ENCODE measurements around the gene ALDH1A1.

Gene ALDH1A1

GRCh38 chr9:72880821-72881220 lies 72.0 kb downstream of the ALDH1A1 start:
- no peak for TF ChIP-seq CTCF (conservative IDR thresholded peaks at IDR 0.05; ENCODE audit: low read depth, low read length)
- no peaks in the 10 kb centered on the region for H3K27me3 ChIP-seq (ENCODE audit: insufficient read depth, low read depth)
- no peak overlapping the region for H3K4me3 ChIP-seq (IDR thresholded peaks at IDR 0.05; ENCODE audit: insufficient read depth, low read depth, low read length)
- no peak overlapping the region for H3K4me2 ChIP-seq
- no peaks in the 10 kb centered on the region for H3K36me3 ChIP-seq (ENCODE audit: insufficient read depth)
- no peak overlapping the region for H3K27ac ChIP-seq
- no peaks in the 10 kb centered on the region for H4K20me1 ChIP-seq (ENCODE audit: insufficient read depth)
- no peaks in the 10 kb centered on the region for H3K79me2 ChIP-seq (ENCODE audit: insufficient read depth, low read depth)
- no peak overlapping the region for H3K9ac ChIP-seq
- H3K4me1 ChIP-seq (ENCODE audit: low read depth, poor library complexity, severe bottlenecking), result no peaks in the 10 kb centered on the region
- H2AFZ ChIP-seq (ENCODE audit: low read depth), result no peak overlapping the region

GRCh38 chr9:72875221-72875620 lies 77.6 kb downstream of the ALDH1A1 start:
- no peak overlapping the region for H3K27ac ChIP-seq
- H3K36me3 ChIP-seq (ENCODE audit: insufficient read depth), result no peaks in the 10 kb centered on the region
- no peaks in the 10 kb centered on the region for H4K20me1 ChIP-seq (ENCODE audit: insufficient read depth)
- peaks cover 10% of the 10 kb centered on the region for H3K4me1 ChIP-seq (ENCODE audit: low read depth, poor library complexity, severe bottlenecking)
- H3K9ac ChIP-seq, result no peak overlapping the region
- no peak overlapping the region for H3K4me3 ChIP-seq (IDR thresholded peaks at IDR 0.05; ENCODE audit: insufficient read depth, low read depth, low read length)
- no peaks in the 10 kb centered on the region for H3K27me3 ChIP-seq (ENCODE audit: insufficient read depth, low read depth)
- no peaks in the 10 kb centered on the region for H3K79me2 ChIP-seq (ENCODE audit: insufficient read depth, low read depth)
- H2AFZ ChIP-seq (ENCODE audit: low read depth), result no peak overlapping the region
- no peak for TF ChIP-seq CTCF (conservative IDR thresholded peaks at IDR 0.05; ENCODE audit: low read depth, low read length)
- H3K4me2 ChIP-seq, result no peak overlapping the region

GRCh38 chr9:72874344-72874743 lies 78.5 kb downstream of the ALDH1A1 start:
- no peak for TF ChIP-seq CTCF (conservative IDR thresholded peaks at IDR 0.05; ENCODE audit: low read depth, low read length)
- no peak overlapping the region for H3K27ac ChIP-seq
- no peak overlapping the region for H2AFZ ChIP-seq (ENCODE audit: low read depth)
- H3K4me1 ChIP-seq (ENCODE audit: low read depth, poor library complexity, severe bottlenecking), result peaks cover 10% of the 10 kb centered on the region
- no peaks in the 10 kb centered on the region for H3K27me3 ChIP-seq (ENCODE audit: insufficient read depth, low read depth)
- no peaks in the 10 kb centered on the region for H4K20me1 ChIP-seq (ENCODE audit: insufficient read depth)
- H3K79me2 ChIP-seq (ENCODE audit: insufficient read depth, low read depth), result no peaks in the 10 kb centered on the region
- H3K36me3 ChIP-seq (ENCODE audit: insufficient read depth), result no peaks in the 10 kb centered on the region
- no peak overlapping the region for H3K9ac ChIP-seq
- no peak overlapping the region for H3K4me2 ChIP-seq
- H3K4me3 ChIP-seq (IDR thresholded peaks at IDR 0.05; ENCODE audit: insufficient read depth, low read depth, low read length), result no peak overlapping the region

- no peak overlapping the region for H3K4me3 ChIP-seq (IDR thresholded peaks at IDR 0.05; ENCODE audit: insufficient read depth, low read depth, low read length)
- H3K27ac ChIP-seq, result no peak overlapping the region
- H3K4me2 ChIP-seq, result no peak overlapping the region
- no peaks in the 10 kb centered on the region for H3K79me2 ChIP-seq (ENCODE audit: insufficient read depth, low read depth)
- no peak overlapping the region for H2AFZ ChIP-seq (ENCODE audit: low read depth)
- H4K20me1 ChIP-seq (ENCODE audit: insufficient read depth), result no peaks in the 10 kb centered on the region
- H3K4me1 ChIP-seq (ENCODE audit: low read depth, poor library complexity, severe bottlenecking), result peaks cover 10% of the 10 kb centered on the region
- no peaks in the 10 kb centered on the region for H3K27me3 ChIP-seq (ENCODE audit: insufficient read depth, low read depth)
- H3K9ac ChIP-seq, result no peak overlapping the region
- H3K36me3 ChIP-seq (ENCODE audit: insufficient read depth), result no peaks in the 10 kb centered on the region
- TF ChIP-seq CTCF (conservative IDR thresholded peaks at IDR 0.05; ENCODE audit: low read depth, low read length), result no peak
Observed at GRCh38 chr9:72873456-72873855, 79.4 kb downstream of the ALDH1A1 start.
